ENCODE results near the gene PIK3C2G.
"Not testable (repeated sequence)": the region's sequence is repeated elsewhere in the genome, so short reads cannot be mapped to it uniquely, and the experiment has no call there.

Gene PIK3C2G

GRCh38 chr12:18261273-18261672 is at the start of gene PIK3C2G:
Gene PIK3C2G (plus strand): TSS chr12:18261518. CDS start chr12:18282082, 20,564 bp downstream.
- no peak for DNase-seq (ENCODE audit: low read depth in 2 of 2)

- DNase-seq (ENCODE audit: low read depth in 2 of 2) = no peak
These were observed 43.4 kb upstream of the PIK3C2G start for GRCh38 chr12:18217966-18218365.

- DNase-seq (ENCODE audit: low read depth in 2 of 2) = no peak
These were observed 39.6 kb upstream of the PIK3C2G start for GRCh38 chr12:18221726-18222125.

GRCh38 chr12:18222699-18223098 is 38.6 kb upstream of the PIK3C2G start:
- no peak for DNase-seq (ENCODE audit: low read depth in 2 of 2)

GRCh38 chr12:18224745-18225144 is 36.6 kb upstream of the PIK3C2G start:
- no peak for DNase-seq (ENCODE audit: low read depth in 2 of 2)

- DNase-seq (ENCODE audit: low read depth in 2 of 2) = no peak
These were observed 21.8 kb upstream of the PIK3C2G start for GRCh38 chr12:18239526-18239925.

- DNase-seq (ENCODE audit: low read depth in 2 of 2) = no peak
These were observed 18.8 kb upstream of the PIK3C2G start for GRCh38 chr12:18242380-18243089.

GRCh38 chr12:18243238-18243637 is 18.1 kb upstream of the PIK3C2G start:
- DNase-seq (ENCODE audit: low read depth in 2 of 2) = no peak

GRCh38 chr12:18246066-18246465 is 15.3 kb upstream of the PIK3C2G start:
- DNase-seq (ENCODE audit: low read depth in 2 of 2) = no peak

GRCh38 chr12:18250313-18250916 is 10.9 kb upstream of the PIK3C2G start:
- DNase-seq (ENCODE audit: low read depth in 2 of 2) = no peak

GRCh38 chr12:18254081-18254480 is 7.2 kb upstream of the PIK3C2G start:
- DNase-seq (ENCODE audit: low read depth in 2 of 2) = no peak

- not testable (repeated sequence) for DNase-seq (ENCODE audit: low read depth in 2 of 2)
These were observed 6.3 kb upstream of the PIK3C2G start for GRCh38 chr12:18255004-18255403.

- no peak for DNase-seq (ENCODE audit: low read depth in 2 of 2)
These were observed 4.1 kb upstream of the PIK3C2G start for GRCh38 chr12:18257251-18257650.

- DNase-seq (ENCODE audit: low read depth in 2 of 2) = no peak
These were observed 2.4 kb upstream of the PIK3C2G start for GRCh38 chr12:18258929-18259328.

- no peak for DNase-seq (ENCODE audit: low read depth in 2 of 2)
These were observed 1.2 kb upstream of the PIK3C2G start for GRCh38 chr12:18259906-18260682.

- DNase-seq (ENCODE audit: low read depth in 2 of 2) = no peak
These were observed 588 bp downstream of the PIK3C2G start for GRCh38 chr12:18261906-18262305.

GRCh38 chr12:18262514-18262913 is 1.2 kb downstream of the PIK3C2G start:
- no peak for DNase-seq (ENCODE audit: low read depth in 2 of 2)

- DNase-seq (ENCODE audit: low read depth in 2 of 2) = no peak
These were observed 3.3 kb downstream of the PIK3C2G start for GRCh38 chr12:18264581-18265075.

- no peak for DNase-seq (ENCODE audit: low read depth in 2 of 2)
These were observed 6.2 kb downstream of the PIK3C2G start for GRCh38 chr12:18267427-18268099.

- DNase-seq (ENCODE audit: low read depth in 2 of 2) = no peak
These were observed 9.7 kb downstream of the PIK3C2G start for GRCh38 chr12:18270958-18271460.

GRCh38 chr12:18275981-18276380 is 14.7 kb downstream of the PIK3C2G start:
- DNase-seq (ENCODE audit: low read depth in 2 of 2) = no peak

- no peak for DNase-seq (ENCODE audit: low read depth in 2 of 2)
These were observed 15.9 kb downstream of the PIK3C2G start for GRCh38 chr12:18277196-18277595.
